Ishikawa (cell line): ENCODE measurements around the gene HPD.
A peak's percentile ranks its signal among the peaks of the same experiment; 100 is the strongest.

ENCODE experiments used
- CREB1 ChIP-seq: IDR thresholded peaks from 2 replicates; pipeline ENCODE4 v1.6.1; 2012; ENCODE audit warnings: low read depth
- REST ChIP-seq: IDR thresholded peaks from 2 replicates; pipeline ENCODE4 v1.6.1; 2012; ENCODE audit warnings: low read depth, mild to moderate bottlenecking
- TCF12 ChIP-seq: IDR thresholded peaks from 2 replicates; pipeline ENCODE4 v1.6.1; 2012; ENCODE audit warnings: low read depth
- YY1 ChIP-seq: IDR thresholded peaks from 2 replicates; pipeline ENCODE4 v1.6.1; 2012; ENCODE audit warnings: low read depth

GRCh38 chr12:121811434-121812319 is 47.0 kb downstream of the HPD start:
- no peak for TF ChIP-seq CREB1
- TF ChIP-seq TCF12: peak; percentile 15; the same call in 1 of the 2 replicates
- TF ChIP-seq YY1: no peak
- no peak for TF ChIP-seq REST
